ENCODE data around the gene UAP1. TPM values are rescaled to one million over a fixed set of nuclear protein-coding genes. Genes with fewer than 3 reads are reported as not detected.

UAP1 gene
- total RNA-seq, 2 donors from 2014 or later: 57.9 to 66.6 TPM

DNA sequence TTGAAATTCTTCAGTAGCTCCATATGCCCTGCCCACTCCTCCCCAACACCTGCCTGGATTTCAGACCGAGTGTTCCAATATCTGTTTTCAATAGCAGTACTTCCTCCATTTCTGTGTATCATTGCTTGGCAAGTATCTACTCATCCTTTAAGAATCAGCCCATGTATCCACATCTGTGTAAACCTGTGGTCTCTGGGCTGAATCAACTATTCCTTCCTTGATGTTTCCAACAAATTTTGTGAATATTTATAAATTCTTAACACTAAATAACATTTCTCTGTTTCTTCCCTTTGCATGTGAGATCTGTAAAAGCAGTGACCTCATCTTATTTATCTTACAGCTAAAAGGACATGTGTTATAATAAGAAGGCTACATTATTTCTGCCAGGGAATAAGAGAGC lies 26.0 kb upstream of the UAP1 start:
- H3K27me3 ChIP-seq: no peaks in the 10 kb centered on the region
- 50 to 68% methylated on average over 1 of the region's 1 CpG for WGBS, 2 donors
- no peaks in the 10 kb centered on the region for H3K4me1 ChIP-seq

GRCh38 chr1:162536511-162536910 lies 25.0 kb upstream of the UAP1 start:
- Histone ChIP-seq H3K9me3 (no peaks in the 10 kb centered on the region), H3K27me3 (no peaks in the 10 kb centered on the region), H3K27ac (no peak overlapping the region), H3K4me1 (no peaks in the 10 kb centered on the region), H3K36me3 (replicated peaks in 1 of 2; ENCODE audit: insufficient read depth in 1 of 2, low read depth in 2 of 2) (no peaks in the 10 kb centered on the region), H3K4me3 (no peak overlapping the region)
- WGBS, 2 donors: 95 to 100% methylated on average over 2 of the region's 2 CpGs
- TF ChIP-seq POLR2A (IDR thresholded peaks at IDR 0.05): no peak
- TF ChIP-seq CTCF (IDR thresholded peaks at IDR 0.05): no peak
- DNase-seq (no peak), ATAC-seq (no peak)
- intact Hi-C loops (cut with DNase I): no loop called here

More for the DNA sequence above, 26.0 kb upstream of the UAP1 start:
- Histone ChIP-seq H3K27ac (no peak overlapping the region), H3K36me3 (replicated peaks in 1 of 2; ENCODE audit: insufficient read depth in 1 of 2, low read depth in 2 of 2) (no peaks in the 10 kb centered on the region), H3K9me3 (no peaks in the 10 kb centered on the region), H3K4me3 (no peak overlapping the region)
- ATAC-seq (no peak), DNase-seq (no peak)
- no peak for TF ChIP-seq CTCF (IDR thresholded peaks at IDR 0.05)
- no peak for TF ChIP-seq POLR2A (IDR thresholded peaks at IDR 0.05)
- intact Hi-C loops (cut with DNase I): no loop called here

DNA sequence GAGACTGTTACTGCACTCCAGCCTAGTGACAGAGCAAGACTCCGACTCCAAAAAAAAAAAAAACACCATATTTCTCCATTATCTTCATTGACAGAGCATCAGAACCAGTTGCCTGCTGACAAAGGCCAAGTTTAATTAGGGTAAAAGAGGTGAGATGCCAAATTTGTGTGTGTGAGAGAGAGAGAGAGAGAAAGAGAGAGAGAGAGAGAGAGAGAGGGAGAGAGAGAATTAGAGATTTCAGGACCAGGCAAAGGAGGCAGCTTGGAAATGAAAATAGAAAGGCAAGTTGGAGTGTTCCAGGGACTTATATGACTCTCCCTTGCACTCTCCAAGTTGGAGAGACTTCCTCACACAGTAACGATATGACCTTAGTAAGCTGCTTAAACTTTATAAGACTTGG lies 24.3 kb upstream of the UAP1 start:
- no peaks in the 10 kb centered on the region for H3K9me3 ChIP-seq
- H3K27ac ChIP-seq: no peak overlapping the region
- no peaks in the 10 kb centered on the region for H3K36me3 ChIP-seq (replicated peaks in 1 of 2; ENCODE audit: insufficient read depth in 1 of 2, low read depth in 2 of 2)
- TF ChIP-seq POLR2A (IDR thresholded peaks at IDR 0.05) (no peak), CTCF (IDR thresholded peaks at IDR 0.05) (no peak)
- WGBS, 2 donors: 82 to 86% methylated on average over 2 of the region's 2 CpGs
- intact Hi-C loops (cut with DNase I): no loop called here
- H3K27me3 ChIP-seq: no peaks in the 10 kb centered on the region
- H3K4me3 ChIP-seq: no peak overlapping the region
- DNase-seq (no peak), ATAC-seq (no peak)
- no peaks in the 10 kb centered on the region for H3K4me1 ChIP-seq

DNA sequence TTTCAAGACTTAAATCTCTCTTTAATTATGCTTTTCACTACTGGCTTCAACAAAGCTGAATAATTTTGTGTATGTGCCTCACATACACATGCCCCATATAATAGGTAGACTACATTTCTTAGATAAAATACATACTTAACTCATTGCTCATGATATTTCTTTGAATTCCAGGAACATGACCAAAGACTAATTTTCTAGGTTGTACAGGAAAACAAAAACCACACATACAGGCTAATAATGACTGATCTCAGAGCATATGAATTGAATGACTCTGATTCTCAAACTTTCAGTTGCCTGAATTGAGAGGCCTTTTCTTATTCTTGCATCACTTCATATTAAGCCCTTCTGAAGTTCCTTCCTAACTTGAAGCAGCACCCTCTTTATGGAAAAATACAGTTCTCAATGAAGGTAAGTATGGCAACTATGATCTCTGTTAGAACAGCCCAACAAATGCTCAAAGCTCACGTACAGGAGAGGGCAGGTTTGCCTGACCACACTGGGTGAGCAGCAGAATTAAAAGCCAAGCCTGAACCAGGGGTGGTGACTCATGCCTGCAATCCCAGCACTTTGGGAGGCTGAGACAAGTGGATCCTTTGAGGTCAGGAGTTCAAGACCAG lies 22.6 kb upstream of the UAP1 start:
- no peak for ATAC-seq
- intact Hi-C loops (cut with DNase I): no loop called here
- WGBS, 2 donors: 77 to 88% methylated on average over 1 of the region's 1 CpG

More for the DNA sequence above, 22.6 kb upstream of the UAP1 start:
- no peak for TF ChIP-seq CTCF (IDR thresholded peaks at IDR 0.05)
- no peak for TF ChIP-seq POLR2A (IDR thresholded peaks at IDR 0.05)
- no peaks in the 10 kb centered on the region for H3K9me3 ChIP-seq
- H3K27ac ChIP-seq: no peak overlapping the region
- no peaks in the 10 kb centered on the region for H3K27me3 ChIP-seq
- H3K36me3 ChIP-seq (replicated peaks in 1 of 2; ENCODE audit: insufficient read depth in 1 of 2, low read depth in 2 of 2): no peaks in the 10 kb centered on the region
- H3K4me1 ChIP-seq: no peaks in the 10 kb centered on the region
- H3K4me3 ChIP-seq: no peak overlapping the region
- no peak for DNase-seq

Measured in body of pancreas (tissue), 4 donors.